Mesenchymal stem cell (in vitro differentiated cells and primary cell): ENCODE results near the gene TAGLN. TPM values are rescaled to one million over a fixed set of nuclear protein-coding genes. Genes with fewer than 3 reads are reported as not detected.

Experiments
- DNase-seq: peaks from one replicate; pipeline ENCODE4 v3.0.0-alpha.2; 2013
- H2AFZ ChIP-seq: one replicate; pipeline ENCODE4 v1.6.1; 2013; ENCODE audit warnings: low read depth, mild to moderate bottlenecking, control low read depth, inconsistent platforms, low read length, moderate library complexity
- H2AK5ac ChIP-seq: 2 replicates; pipeline ENCODE4 v1.6.1; 2013; ENCODE audit warnings: low read length, moderate library complexity, mild to moderate bottlenecking, inconsistent platforms; ENCODE audit not compliant: severe bottlenecking
- H2BK120ac ChIP-seq: one replicate; pipeline ENCODE4 v1.6.1; 2013; ENCODE audit warnings: low read depth, mild to moderate bottlenecking, inconsistent platforms, low read length, moderate library complexity
- H2BK12ac ChIP-seq, 2 experiments: one replicate each; pipeline ENCODE4 v1.6.1; 2013; ENCODE audit warnings: inconsistent platforms in 2 of 2, low read length in 2 of 2, mild to moderate bottlenecking in 2 of 2, moderate library complexity in 2 of 2, control low read depth in 1 of 2
- H2BK15ac ChIP-seq: one replicate; pipeline ENCODE4 v1.6.1; 2013; ENCODE audit warnings: mild to moderate bottlenecking, low read depth, inconsistent platforms; ENCODE audit not compliant: poor library complexity, severe bottlenecking
- H2BK5ac ChIP-seq: 2 replicates; pipeline ENCODE4 v1.6.1; 2013; ENCODE audit warnings: low read depth, mild to moderate bottlenecking, low read length, control low read depth, inconsistent platforms; ENCODE audit not compliant: poor library complexity, severe bottlenecking
- H3K14ac ChIP-seq, 2 experiments: one replicate each; pipeline ENCODE4 v1.6.1; 2013; ENCODE audit warnings: inconsistent platforms in 2 of 2, low read length in 2 of 2, control low read depth in 1 of 2, mild to moderate bottlenecking in 1 of 2, moderate library complexity in 1 of 2
- H3K18ac ChIP-seq, 2 experiments: one replicate each; pipeline ENCODE4 v1.6.1; 2013; ENCODE audit warnings: inconsistent platforms in 2 of 2, low read length in 2 of 2, control low read depth in 1 of 2, low read depth in 1 of 2, mild to moderate bottlenecking in 1 of 2
- H3K23ac ChIP-seq, 2 experiments: one replicate each; pipeline ENCODE4 v1.6.1; 2013; ENCODE audit warnings: inconsistent platforms in 2 of 2, low read length in 2 of 2, mild to moderate bottlenecking in 2 of 2, moderate library complexity in 2 of 2, control low read depth in 1 of 2
- H3K27ac ChIP-seq: 2 replicates; pipeline ENCODE4 v1.5.1; 2013; ENCODE audit warnings: mild to moderate bottlenecking, moderate library complexity, low read length, control low read depth, inconsistent platforms; ENCODE audit not compliant: poor library complexity, severe bottlenecking
- H3K27me3 ChIP-seq, 2 experiments: 2 replicates each; pipeline versions ENCODE4 v1.6.1 to v1.7.0; 2013; ENCODE audit warnings: low read length in 2 of 2, mild to moderate bottlenecking in 2 of 2, moderate library complexity in 2 of 2, control low read depth in 1 of 2, inconsistent platforms in 1 of 2; ENCODE audit not compliant: control insufficient read depth in 1 of 2, insufficient read depth in 1 of 2
- H3K36me3 ChIP-seq, 2 experiments: 2 replicates each; pipeline versions ENCODE4 v1.6.1 to v1.7.0; 2013; ENCODE audit warnings: low read length in 2 of 2, control low read depth in 1 of 2, inconsistent platforms in 1 of 2, low read depth in 1 of 2, mild to moderate bottlenecking in 1 of 2; ENCODE audit not compliant: insufficient read depth in 2 of 2, control insufficient read depth in 1 of 2
- H3K4ac ChIP-seq, 2 experiments: one replicate each; pipeline ENCODE4 v1.6.1; 2013; ENCODE audit warnings: inconsistent platforms in 2 of 2, low read length in 2 of 2, mild to moderate bottlenecking in 2 of 2, moderate library complexity in 2 of 2, control low read depth in 1 of 2, low read depth in 1 of 2
- H3K4me1 ChIP-seq: 2 replicates; pipeline ENCODE4 v1.6.1; 2013; ENCODE audit warnings: low read depth, low read length, control low read depth; ENCODE audit not compliant: control insufficient read depth, insufficient read depth
- H3K4me2 ChIP-seq: 2 replicates; pipeline ENCODE4 v1.6.1; 2013; ENCODE audit warnings: low read length, mild to moderate bottlenecking, inconsistent platforms; ENCODE audit not compliant: poor library complexity, severe bottlenecking
- H3K4me3 ChIP-seq, 2 experiments: 2 replicates each; pipeline versions ENCODE4 v1.5.1 to v1.7.0; 2013; ENCODE audit warnings: low read length in 2 of 2, mild to moderate bottlenecking in 2 of 2, control low read depth in 1 of 2, low read depth in 1 of 2; ENCODE audit not compliant: insufficient read depth in 1 of 2
- H3K79me1 ChIP-seq: replicated peaks from 2 replicates; pipeline ENCODE4 v1.6.1; 2013; ENCODE audit warnings: mild to moderate bottlenecking, control low read depth, low read length, inconsistent platforms; ENCODE audit not compliant: poor library complexity, severe bottlenecking
- H3K9ac ChIP-seq: 2 replicates; pipeline ENCODE4 v1.7.0; 2013; ENCODE audit warnings: mild to moderate bottlenecking, low read length, moderate library complexity
- H3K9me3 ChIP-seq: 2 replicates; pipeline ENCODE4 v1.7.0; 2013; ENCODE audit warnings: mild to moderate bottlenecking, low read length; ENCODE audit not compliant: control insufficient read depth
- H4K8ac ChIP-seq: one replicate; pipeline ENCODE4 v1.6.1; 2013; ENCODE audit warnings: inconsistent platforms, mild to moderate bottlenecking, low read length, moderate library complexity
- H4K91ac ChIP-seq: one replicate; pipeline ENCODE4 v1.6.1; 2013; ENCODE audit warnings: mild to moderate bottlenecking, low read length, inconsistent platforms
- WGBS: methylation state at CpG from one replicate; pipeline ENCODE4 v1.1.7; 2013; ENCODE audit warnings: mixed read lengths; 5-methylcytosine and 5-hydroxymethylcytosine counted together
- polyA plus RNA-seq, 2 experiments: library from polyadenylated mRNA; stranded (reverse); fragments of 200-250 nt; gene quantifications; one replicate each; pipeline ENCODE4 v1.2.3, GENCODE V29; 2013

Gene TAGLN
- 563 TPM for polyA plus RNA-seq (2013, experiment 1 of 2)
- polyA plus RNA-seq (2013, experiment 2 of 2): 558 TPM

- peak within 1 kb of the TSS; percentile 71 for H2BK5ac ChIP-seq
- H2BK15ac ChIP-seq: no peak within 1 kb of the TSS
- DNase-seq: peak; percentile 85
- peaks cover 49% of the 10 kb centered on the region for H3K4me1 ChIP-seq
- H2AFZ ChIP-seq: peak within 1 kb of the TSS; percentile 55
- peak within 1 kb of the TSS in 1 of 2 experiments; percentile 85 for H3K14ac ChIP-seq
- peak within 1 kb of the TSS; percentile 98 for H3K27ac ChIP-seq
- H3K9me3 ChIP-seq: no peaks in the 10 kb centered on the region
- H3K9ac ChIP-seq: peak within 1 kb of the TSS; percentile 86
- H3K23ac ChIP-seq: peak within 1 kb of the TSS in 1 of 2 experiments; percentile 74
- H4K8ac ChIP-seq: peak within 1 kb of the TSS; percentile 89
- H3K4ac ChIP-seq: peak within 1 kb of the TSS; percentile 54 to 56
- H2BK120ac ChIP-seq: peak within 1 kb of the TSS; percentile 64
- H3K4me2 ChIP-seq: peak within 1 kb of the TSS; percentile 85
- 12% methylated on average over 25 of the region's 34 CpGs for WGBS
- peak within 1 kb of the TSS; percentile 85 for H4K91ac ChIP-seq
- no peaks in the 10 kb centered on the region for H3K27me3 ChIP-seq
- H3K36me3 ChIP-seq: peaks cover 25 to 48% of the 10 kb centered on the region in 2 experiments
- peak within 1 kb of the TSS in 1 of 2 experiments; percentile 84 for H2BK12ac ChIP-seq
- peaks cover 4% of the 10 kb centered on the region for H3K79me1 ChIP-seq
- H3K18ac ChIP-seq: peak within 1 kb of the TSS; percentile 54 to 75
- H3K4me3 ChIP-seq: peak within 1 kb of the TSS; percentile 63 to 69
- peak within 1 kb of the TSS; percentile 87 for H2AK5ac ChIP-seq
These were observed at the start of gene TAGLN for GRCh38 chr11:117199053-117199915. Gene TAGLN (plus strand): TSS chr11:117199370. CDS start chr11:117203014, 3,644 bp downstream.

- no peak overlapping the region for H3K23ac ChIP-seq
- H3K36me3 ChIP-seq: peaks cover 30 to 56% of the 10 kb centered on the region in 2 experiments
- peaks cover 4% of the 10 kb centered on the region for H3K4me1 ChIP-seq
- no peaks in the 10 kb centered on the region for H3K79me1 ChIP-seq
- DNase-seq: no peak
- H4K91ac ChIP-seq: no peak overlapping the region
- H3K18ac ChIP-seq: no peak overlapping the region
- H2BK5ac ChIP-seq: no peak overlapping the region
- no peak overlapping the region for H2AK5ac ChIP-seq
- 76% methylated on average over 1 of the region's 2 CpGs for WGBS
- H2BK15ac ChIP-seq: no peak overlapping the region
- no peak overlapping the region for H3K4me3 ChIP-seq
- no peak overlapping the region for H3K27ac ChIP-seq
- H4K8ac ChIP-seq: no peak overlapping the region
- no peak overlapping the region for H2AFZ ChIP-seq
- no peak overlapping the region for H3K9ac ChIP-seq
- H2BK12ac ChIP-seq: no peak overlapping the region
- no peak overlapping the region for H3K4me2 ChIP-seq
- H3K14ac ChIP-seq: no peak overlapping the region
- no peak overlapping the region for H2BK120ac ChIP-seq
- no peaks in the 10 kb centered on the region for H3K27me3 ChIP-seq
- no peaks in the 10 kb centered on the region for H3K9me3 ChIP-seq
- H3K4ac ChIP-seq: no peak overlapping the region
These were observed 47.1 kb upstream of the TAGLN start for GRCh38 chr11:117152066-117152465.

- WGBS: 100% methylated on average over 4 of the region's 5 CpGs
- no peak overlapping the region for H4K91ac ChIP-seq
- no peak overlapping the region for H2AFZ ChIP-seq
These were observed 44.7 kb upstream of the TAGLN start for GRCh38 chr11:117154468-117154867.

GRCh38 chr11:117157507-117157906 is 41.7 kb upstream of the TAGLN start:
- Histone ChIP-seq H3K27ac (no peak overlapping the region), H2BK15ac (no peak overlapping the region), H3K79me1 (peaks cover under 1% of the 10 kb centered on the region), H3K9ac (no peak overlapping the region), H2BK5ac (no peak overlapping the region), H3K36me3 (peaks cover 39 to 76% of the 10 kb centered on the region in 2 experiments), H3K27me3 (no peaks in the 10 kb centered on the region), H3K18ac (no peak overlapping the region), H3K14ac (no peak overlapping the region), H4K91ac (no peak overlapping the region), H3K4me2 (no peak overlapping the region), H3K4me1 (peaks cover 4% of the 10 kb centered on the region), H2BK120ac (no peak overlapping the region), H3K4me3 (no peak overlapping the region), H2AFZ (no peak overlapping the region), H3K23ac (no peak overlapping the region), H4K8ac (no peak overlapping the region), H2BK12ac (no peak overlapping the region), H2AK5ac (no peak overlapping the region), H3K4ac (no peak overlapping the region), H3K9me3 (no peaks in the 10 kb centered on the region)
- WGBS: no CpG with 5 or more reads among the region's 2 CpGs
- no peak for DNase-seq

More at GRCh38 chr11:117154468-117154867, 44.7 kb upstream of the TAGLN start:
- no peak for DNase-seq
- Histone ChIP-seq H3K79me1 (no peaks in the 10 kb centered on the region), H2AK5ac (no peak overlapping the region), H3K27me3 (no peaks in the 10 kb centered on the region), H3K36me3 (peaks cover 24 to 56% of the 10 kb centered on the region in 2 experiments), H3K9ac (no peak overlapping the region), H3K23ac (no peak overlapping the region), H3K27ac (no peak overlapping the region), H3K18ac (no peak overlapping the region), H3K14ac (no peak overlapping the region), H3K4me2 (no peak overlapping the region), H2BK15ac (no peak overlapping the region), H3K4me3 (no peak overlapping the region), H3K4ac (no peak overlapping the region), H4K8ac (no peak overlapping the region), H2BK5ac (no peak overlapping the region), H3K4me1 (peaks cover 2% of the 10 kb centered on the region), H2BK120ac (no peak overlapping the region), H2BK12ac (no peak overlapping the region), H3K9me3 (no peaks in the 10 kb centered on the region)
